ENCODE results near the gene WFIKKN2. TPM values are rescaled to one million over a fixed set of nuclear protein-coding genes. Genes with fewer than 3 reads are reported as not detected.

Gene WFIKKN2
- total and polyA plus RNA-seq, 2 of the 13 experiments (the other 11 are each of a cell fraction or from before 2014, with no cell fraction given), result not detected

DNA sequence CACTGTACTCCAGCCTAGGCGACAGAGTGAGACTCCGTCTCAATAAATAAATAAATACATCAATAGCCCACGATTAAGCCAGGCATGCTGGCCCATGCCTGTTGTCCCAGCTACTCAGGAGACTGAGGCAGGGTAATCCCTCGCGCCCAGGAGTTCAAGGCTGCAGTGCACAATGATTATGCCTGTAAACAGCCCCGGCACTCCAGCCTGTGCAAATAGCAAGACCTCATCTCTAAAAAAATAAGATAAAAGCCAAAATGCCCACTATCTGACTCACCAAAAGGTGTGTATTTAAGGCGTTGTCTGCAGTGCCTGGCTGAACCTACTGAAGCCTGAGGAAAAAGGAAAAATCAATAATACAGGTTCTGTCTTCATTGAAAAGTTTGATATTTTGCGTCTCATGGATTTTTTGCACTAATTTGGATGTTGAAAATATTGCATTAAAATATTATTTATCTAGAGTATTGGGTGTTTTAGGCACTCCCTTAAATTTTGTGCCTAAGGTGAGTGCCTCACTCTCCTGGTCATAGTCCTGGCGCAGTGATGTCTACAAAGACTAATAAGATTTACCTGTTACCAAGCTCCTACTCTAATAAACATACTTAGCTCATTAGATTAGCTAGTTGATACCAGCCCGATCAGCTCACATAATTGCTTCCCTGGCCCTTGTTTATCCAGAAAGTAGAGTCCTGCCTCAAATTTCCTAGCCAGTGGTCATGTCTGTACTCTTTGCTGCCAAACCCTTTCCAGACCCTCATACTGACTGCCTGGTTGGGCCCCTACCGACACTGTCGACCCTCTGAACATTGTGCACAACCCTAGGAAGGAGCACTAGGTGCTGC, 55.5 kb downstream of the WFIKKN2 start (continued):
- TF ChIP-seq MTF1 (CRISPR knock-in tag; IDR thresholded peaks at IDR 0.05) (no peak), FOXK1 (CRISPR knock-in tag; IDR thresholded peaks at IDR 0.05; ENCODE audit: borderline replicate concordance, low read depth) (peak; percentile 93), ZNF446 (CRISPR knock-in tag; IDR thresholded peaks at IDR 0.05) (no peak), NFIC (IDR thresholded peaks at IDR 0.05; ENCODE audit: low read length) (peak; percentile 85), RNF2 (conservative IDR thresholded peaks at IDR 0.05; ENCODE audit: low read depth) (no peak), ZSCAN5A (CRISPR knock-in tag; IDR thresholded peaks at IDR 0.05; ENCODE audit: borderline replicate concordance) (no peak), ZNF713 (CRISPR knock-in tag; IDR thresholded peaks at IDR 0.05) (no peak), TSC22D2 (CRISPR knock-in tag; IDR thresholded peaks at IDR 0.05; ENCODE audit: borderline replicate concordance) (no peak), SAFB2 (CRISPR knock-in tag; IDR thresholded peaks at IDR 0.05; ENCODE audit: borderline replicate concordance, low read depth) (no peak; the same call in 1 of the 2 replicates), ZNF333 (CRISPR knock-in tag; IDR thresholded peaks at IDR 0.05; ENCODE audit: borderline replicate concordance) (0 out of 2 replicates have a peak, but pooled peaks have one; percentile 48), EZH2 (conservative IDR thresholded peaks at IDR 0.05; ENCODE audit: low read depth, low read length) (no peak)
- TF ChIP-seq, protein P1, sequence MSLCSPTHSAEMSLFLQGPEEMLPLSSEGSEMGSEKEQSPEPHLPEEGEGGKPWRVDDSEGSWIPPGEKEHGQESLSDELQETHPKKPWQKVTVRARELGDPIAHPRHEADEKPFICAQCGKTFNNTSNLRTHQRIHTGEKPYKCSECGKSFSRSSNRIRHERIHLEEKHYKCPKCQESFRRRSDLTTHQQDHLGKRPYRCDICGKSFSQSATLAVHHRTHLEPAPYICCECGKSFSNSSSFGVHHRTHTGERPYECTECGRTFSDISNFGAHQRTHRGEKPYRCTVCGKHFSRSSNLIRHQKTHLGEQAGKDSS (CRISPR knock-in tag; IDR thresholded peaks at IDR 0.05; ENCODE audit: borderline replicate concordance, low read depth), result no peak; the same call in 1 of the 2 replicates
- TF ChIP-seq, protein P2, sequence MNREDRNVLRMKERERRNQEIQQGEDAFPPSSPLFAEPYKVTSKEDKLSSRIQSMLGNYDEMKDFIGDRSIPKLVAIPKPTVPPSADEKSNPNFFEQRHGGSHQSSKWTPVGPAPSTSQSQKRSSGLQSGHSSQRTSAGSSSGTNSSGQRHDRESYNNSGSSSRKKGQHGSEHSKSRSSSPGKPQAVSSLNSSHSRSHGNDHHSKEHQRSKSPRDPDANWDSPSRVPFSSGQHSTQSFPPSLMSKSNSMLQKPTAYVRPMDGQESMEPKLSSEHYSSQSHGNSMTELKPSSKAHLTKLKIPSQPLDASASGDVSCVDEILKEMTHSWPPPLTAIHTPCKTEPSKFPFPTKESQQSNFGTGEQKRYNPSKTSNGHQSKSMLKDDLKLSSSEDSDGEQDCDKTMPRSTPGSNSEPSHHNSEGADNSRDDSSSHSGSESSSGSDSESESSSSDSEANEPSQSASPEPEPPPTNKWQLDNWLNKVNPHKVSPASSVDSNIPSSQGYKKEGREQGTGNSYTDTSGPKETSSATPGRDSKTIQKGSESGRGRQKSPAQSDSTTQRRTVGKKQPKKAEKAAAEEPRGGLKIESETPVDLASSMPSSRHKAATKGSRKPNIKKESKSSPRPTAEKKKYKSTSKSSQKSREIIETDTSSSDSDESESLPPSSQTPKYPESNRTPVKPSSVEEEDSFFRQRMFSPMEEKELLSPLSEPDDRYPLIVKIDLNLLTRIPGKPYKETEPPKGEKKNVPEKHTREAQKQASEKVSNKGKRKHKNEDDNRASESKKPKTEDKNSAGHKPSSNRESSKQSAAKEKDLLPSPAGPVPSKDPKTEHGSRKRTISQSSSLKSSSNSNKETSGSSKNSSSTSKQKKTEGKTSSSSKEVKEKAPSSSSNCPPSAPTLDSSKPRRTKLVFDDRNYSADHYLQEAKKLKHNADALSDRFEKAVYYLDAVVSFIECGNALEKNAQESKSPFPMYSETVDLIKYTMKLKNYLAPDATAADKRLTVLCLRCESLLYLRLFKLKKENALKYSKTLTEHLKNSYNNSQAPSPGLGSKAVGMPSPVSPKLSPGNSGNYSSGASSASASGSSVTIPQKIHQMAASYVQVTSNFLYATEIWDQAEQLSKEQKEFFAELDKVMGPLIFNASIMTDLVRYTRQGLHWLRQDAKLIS (CRISPR knock-in tag; IDR thresholded peaks at IDR 0.05), result no peak
- TF ChIP-seq, protein P3, sequence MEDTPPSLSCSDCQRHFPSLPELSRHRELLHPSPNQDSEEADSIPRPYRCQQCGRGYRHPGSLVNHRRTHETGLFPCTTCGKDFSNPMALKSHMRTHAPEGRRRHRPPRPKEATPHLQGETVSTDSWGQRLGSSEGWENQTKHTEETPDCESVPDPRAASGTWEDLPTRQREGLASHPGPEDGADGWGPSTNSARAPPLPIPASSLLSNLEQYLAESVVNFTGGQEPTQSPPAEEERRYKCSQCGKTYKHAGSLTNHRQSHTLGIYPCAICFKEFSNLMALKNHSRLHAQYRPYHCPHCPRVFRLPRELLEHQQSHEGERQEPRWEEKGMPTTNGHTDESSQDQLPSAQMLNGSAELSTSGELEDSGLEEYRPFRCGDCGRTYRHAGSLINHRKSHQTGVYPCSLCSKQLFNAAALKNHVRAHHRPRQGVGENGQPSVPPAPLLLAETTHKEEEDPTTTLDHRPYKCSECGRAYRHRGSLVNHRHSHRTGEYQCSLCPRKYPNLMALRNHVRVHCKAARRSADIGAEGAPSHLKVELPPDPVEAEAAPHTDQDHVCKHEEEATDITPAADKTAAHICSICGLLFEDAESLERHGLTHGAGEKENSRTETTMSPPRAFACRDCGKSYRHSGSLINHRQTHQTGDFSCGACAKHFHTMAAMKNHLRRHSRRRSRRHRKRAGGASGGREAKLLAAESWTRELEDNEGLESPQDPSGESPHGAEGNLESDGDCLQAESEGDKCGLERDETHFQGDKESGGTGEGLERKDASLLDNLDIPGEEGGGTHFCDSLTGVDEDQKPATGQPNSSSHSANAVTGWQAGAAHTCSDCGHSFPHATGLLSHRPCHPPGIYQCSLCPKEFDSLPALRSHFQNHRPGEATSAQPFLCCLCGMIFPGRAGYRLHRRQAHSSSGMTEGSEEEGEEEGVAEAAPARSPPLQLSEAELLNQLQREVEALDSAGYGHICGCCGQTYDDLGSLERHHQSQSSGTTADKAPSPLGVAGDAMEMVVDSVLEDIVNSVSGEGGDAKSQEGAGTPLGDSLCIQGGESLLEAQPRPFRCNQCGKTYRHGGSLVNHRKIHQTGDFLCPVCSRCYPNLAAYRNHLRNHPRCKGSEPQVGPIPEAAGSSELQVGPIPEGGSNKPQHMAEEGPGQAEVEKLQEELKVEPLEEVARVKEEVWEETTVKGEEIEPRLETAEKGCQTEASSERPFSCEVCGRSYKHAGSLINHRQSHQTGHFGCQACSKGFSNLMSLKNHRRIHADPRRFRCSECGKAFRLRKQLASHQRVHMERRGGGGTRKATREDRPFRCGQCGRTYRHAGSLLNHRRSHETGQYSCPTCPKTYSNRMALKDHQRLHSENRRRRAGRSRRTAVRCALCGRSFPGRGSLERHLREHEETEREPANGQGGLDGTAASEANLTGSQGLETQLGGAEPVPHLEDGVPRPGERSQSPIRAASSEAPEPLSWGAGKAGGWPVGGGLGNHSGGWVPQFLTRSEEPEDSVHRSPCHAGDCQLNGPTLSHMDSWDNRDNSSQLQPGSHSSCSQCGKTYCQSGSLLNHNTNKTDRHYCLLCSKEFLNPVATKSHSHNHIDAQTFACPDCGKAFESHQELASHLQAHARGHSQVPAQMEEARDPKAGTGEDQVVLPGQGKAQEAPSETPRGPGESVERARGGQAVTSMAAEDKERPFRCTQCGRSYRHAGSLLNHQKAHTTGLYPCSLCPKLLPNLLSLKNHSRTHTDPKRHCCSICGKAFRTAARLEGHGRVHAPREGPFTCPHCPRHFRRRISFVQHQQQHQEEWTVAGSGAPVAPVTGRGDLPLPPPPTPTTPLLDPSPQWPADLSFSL (CRISPR knock-in tag; IDR thresholded peaks at IDR 0.05), result no peak
